HAP-1 (cell line): ENCODE results near the gene CRYBA2.

Experiments
- DNase-seq, 2 experiments: peaks; one replicate each; pipeline ENCODE4 v3.0.0-alpha.2; 2016 to 2020; ENCODE audit warnings: low spot score in 2 of 2
- H3K27me3 ChIP-seq: fragments of 250-450 bp; sonication (Bioruptor Pico); 2 replicates; pipeline ENCODE4 v1.5.1; 2020; ENCODE audit warnings: low read depth, mild to moderate bottlenecking, moderate library complexity
- H3K36me3 ChIP-seq: fragments of 250-450 bp; sonication (Bioruptor Pico); replicated peaks from 2 replicates; pipeline ENCODE4 v1.5.1; 2020; ENCODE audit warnings: mild to moderate bottlenecking
- H3K4me1 ChIP-seq: fragments of 250-450 bp; sonication (Bioruptor Pico); 2 replicates; pipeline ENCODE4 v1.5.1; 2020; ENCODE audit warnings: mild to moderate bottlenecking
- H3K4me3 ChIP-seq: fragments of 250-450 bp; sonication (Bioruptor Pico); 2 replicates; pipeline ENCODE4 v1.5.1; 2020; ENCODE audit warnings: mild to moderate bottlenecking, moderate library complexity
- H3K9me3 ChIP-seq: fragments of 250-450 bp; sonication (Bioruptor Pico); 2 replicates; pipeline ENCODE4 v1.5.1; 2020; ENCODE audit warnings: mild to moderate bottlenecking, moderate library complexity
- in situ Hi-C: fragments of 300-500 bp; cut with MboI; formaldehyde crosslinking; loops from 3 replicates; pipeline ENCODE4 v1.14.3; 2020; ENCODE audit warnings: low sequenced_read_pairs, inconsistent platforms, mixed read lengths

Gene CRYBA2

DNA sequence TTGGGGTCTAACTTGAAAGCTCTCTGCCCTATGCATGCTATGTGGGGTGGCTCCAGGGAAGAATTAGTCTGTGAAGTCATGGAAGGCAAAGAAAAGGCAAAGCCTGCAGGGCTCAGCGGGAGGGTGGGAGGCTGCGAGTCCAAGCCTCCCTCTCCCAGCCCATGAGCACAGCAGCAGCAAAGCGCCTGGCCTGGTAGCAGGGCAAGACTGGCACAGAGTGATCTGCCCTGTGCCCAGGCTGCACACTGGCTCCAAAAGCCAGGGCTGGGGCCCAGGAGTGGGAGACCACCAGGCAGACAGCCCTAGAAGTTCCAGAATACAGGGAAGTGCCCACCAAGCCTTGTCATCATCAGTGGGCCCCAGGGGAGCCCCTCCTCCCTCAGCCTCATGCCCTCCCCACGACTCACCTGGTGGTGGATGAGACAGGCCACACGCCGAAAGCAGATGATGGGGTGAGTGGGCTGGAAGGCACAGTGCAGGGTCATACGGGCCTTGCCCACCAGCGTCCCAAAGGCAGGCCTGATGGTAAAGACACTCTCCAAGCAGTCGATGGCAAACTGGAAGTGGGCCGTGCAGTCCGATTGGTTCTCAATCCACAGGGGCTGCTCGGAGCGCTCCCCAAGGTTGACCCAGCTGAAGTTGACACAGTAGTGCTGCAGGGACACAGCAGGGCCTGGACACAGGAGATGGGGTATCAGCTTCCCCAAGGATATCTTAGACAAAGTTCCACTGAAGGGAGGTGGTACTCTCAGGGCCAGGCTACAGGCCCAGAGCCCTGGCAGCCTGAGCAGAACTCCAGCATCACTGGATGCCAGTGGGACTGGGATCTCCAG is 36.0 kb upstream of the CRYBA2 start:
- no peak for DNase-seq
- Histone ChIP-seq H3K36me3 (no peaks in the 10 kb centered on the region), H3K4me1 (no peaks in the 10 kb centered on the region), H3K9me3 (no peaks in the 10 kb centered on the region), H3K4me3 (no peak overlapping the region), H3K27me3 (peaks cover 11% of the 10 kb centered on the region; the same call in 1 of the 2 replicates)
- in situ Hi-C loops, result loop anchor here (5.0 kb wide), 1 partner anchor 123 kb away; no protein-coding TSS in a partner anchor

DNA sequence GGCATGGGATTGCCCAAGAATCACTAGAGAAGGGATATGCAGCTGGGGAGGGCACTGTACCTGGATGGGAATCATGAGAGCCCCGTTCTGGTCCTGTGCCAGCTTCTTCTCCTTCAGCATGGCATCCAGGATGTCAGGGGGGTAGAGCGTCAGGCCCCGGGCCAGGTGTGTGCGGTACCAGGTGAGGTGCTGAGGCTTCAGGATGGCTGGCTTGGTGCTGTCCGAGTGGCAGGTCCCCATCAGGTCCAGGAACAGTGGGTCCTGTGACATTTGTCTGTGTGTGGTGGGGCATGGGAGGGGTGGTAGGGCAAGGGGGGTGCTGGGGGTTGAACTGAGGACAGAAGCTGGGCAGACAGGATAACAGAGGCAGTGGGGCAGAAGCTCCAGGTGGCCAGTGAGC is 34.9 kb upstream of the CRYBA2 start:
- Histone ChIP-seq H3K27me3 (peaks cover 8% of the 10 kb centered on the region; the same call in 1 of the 2 replicates), H3K4me1 (no peaks in the 10 kb centered on the region), H3K4me3 (no peak overlapping the region), H3K36me3 (no peaks in the 10 kb centered on the region), H3K9me3 (no peaks in the 10 kb centered on the region)
- no peak for DNase-seq
- in situ Hi-C loops, result loop anchor here (5.0 kb wide), 1 partner anchor 124 kb away; no protein-coding TSS in a partner anchor

DNA sequence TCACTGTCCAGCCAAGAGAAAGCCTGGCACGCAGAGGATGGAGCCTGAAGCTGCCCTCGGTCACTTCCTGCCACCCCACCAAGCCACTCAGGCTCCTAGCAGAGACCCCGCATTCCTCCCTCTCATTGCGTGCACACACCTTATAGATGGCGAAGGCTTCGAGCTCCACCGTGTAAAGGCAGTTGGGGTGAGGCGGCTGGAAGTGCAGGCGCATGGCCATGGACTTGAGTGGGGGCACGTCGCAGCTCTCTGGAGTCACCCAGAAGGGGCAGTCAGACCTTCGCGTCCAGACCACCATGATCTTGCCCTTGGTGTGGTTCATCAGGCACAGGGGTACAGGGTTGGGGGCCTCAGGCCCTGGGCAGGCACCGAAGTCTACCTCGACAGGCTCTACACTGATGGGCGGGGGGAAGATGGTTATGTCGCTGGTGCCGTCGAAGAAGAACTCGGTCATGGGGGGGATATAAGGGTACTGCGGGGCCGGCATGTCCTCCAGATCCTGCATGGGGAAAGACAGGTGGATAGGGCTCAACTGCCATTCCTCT is 34.4 kb upstream of the CRYBA2 start:
- in situ Hi-C loops, result loop anchor here (5.0 kb wide), 1 partner anchor 125 kb away; no protein-coding TSS in a partner anchor
- peaks cover 6% of the 10 kb centered on the region; the same call in 1 of the 2 replicates for H3K27me3 ChIP-seq
- no peak for DNase-seq
- no peaks in the 10 kb centered on the region for H3K36me3 ChIP-seq
- H3K9me3 ChIP-seq, result no peaks in the 10 kb centered on the region
- H3K4me3 ChIP-seq, result no peak overlapping the region
- H3K4me1 ChIP-seq, result no peaks in the 10 kb centered on the region

DNA sequence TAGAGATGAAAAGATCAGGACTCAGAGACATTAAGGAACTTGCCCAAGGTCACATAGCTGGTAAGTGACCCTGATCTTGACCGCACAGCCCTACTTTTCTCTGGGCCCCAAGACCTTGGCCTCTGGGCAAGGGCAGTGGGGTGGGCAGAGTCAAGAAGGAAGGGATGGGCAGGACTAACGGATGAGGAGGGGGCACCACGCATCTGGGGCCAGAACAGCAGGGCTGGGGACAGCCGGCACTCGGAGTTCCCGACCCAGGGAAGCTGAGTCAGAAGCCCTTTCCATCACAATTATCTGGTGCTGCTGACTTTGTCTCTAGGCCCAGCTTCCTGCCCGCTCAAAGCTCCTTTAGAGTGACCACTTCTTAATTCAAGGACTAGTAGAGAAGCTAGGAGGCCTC is 33.7 kb upstream of the CRYBA2 start:
- Histone ChIP-seq H3K4me3 (no peak overlapping the region), H3K4me1 (no peaks in the 10 kb centered on the region), H3K36me3 (no peaks in the 10 kb centered on the region), H3K9me3 (no peaks in the 10 kb centered on the region), H3K27me3 (no peaks in the 10 kb centered on the region)
- no peak for DNase-seq
- in situ Hi-C loops, result loop anchor here (5.0 kb wide), 1 partner anchor 125 kb away; no protein-coding TSS in a partner anchor

DNA sequence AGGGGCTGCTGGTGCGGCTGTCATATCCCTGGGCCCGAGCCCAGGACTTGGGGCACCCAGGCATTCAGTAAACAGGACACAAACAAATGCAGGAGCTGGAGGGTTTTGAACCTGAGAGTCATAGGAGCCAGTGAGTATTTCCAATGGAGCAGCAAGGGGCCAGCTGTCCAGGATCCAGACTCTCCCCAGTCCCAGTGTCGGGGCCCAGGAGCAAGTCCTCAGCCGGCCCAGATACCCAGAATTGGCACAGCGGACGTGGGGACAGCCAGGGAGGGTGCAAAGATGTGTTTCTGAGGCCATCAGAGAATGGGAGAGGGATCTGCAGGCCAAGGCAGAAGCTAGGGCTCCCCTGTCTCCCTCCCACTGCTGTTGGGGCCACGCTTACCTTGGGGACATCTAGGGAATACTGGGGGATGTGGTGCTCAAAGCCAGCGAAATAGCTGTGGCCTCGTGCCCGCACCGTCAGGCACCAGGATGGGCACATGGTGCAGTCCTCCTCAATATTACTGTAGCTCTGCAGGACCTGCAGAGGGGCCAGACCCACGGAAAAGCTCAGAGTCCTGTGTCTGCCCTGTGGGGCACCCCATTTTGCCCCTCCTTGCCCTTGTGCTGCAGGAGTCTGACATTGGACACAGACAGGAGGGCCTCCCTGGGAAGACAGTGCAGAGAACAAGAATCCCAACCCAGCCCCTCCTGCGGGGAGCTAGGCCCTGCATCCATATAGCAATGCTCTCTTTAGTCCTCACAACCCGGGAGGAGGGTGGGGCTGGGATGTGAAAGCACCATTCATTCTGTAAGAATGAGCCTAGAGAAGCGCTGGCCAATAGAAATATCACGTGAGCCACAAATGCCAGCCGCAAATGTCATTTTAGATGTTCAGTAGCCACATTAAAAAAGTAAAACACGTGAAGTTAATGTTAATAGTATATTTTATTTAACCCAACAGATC is 32.7 kb upstream of the CRYBA2 start:
- DNase-seq, result no peak
- Histone ChIP-seq H3K9me3 (no peaks in the 10 kb centered on the region), H3K4me3 (no peak overlapping the region), H3K4me1 (no peaks in the 10 kb centered on the region), H3K27me3 (no peaks in the 10 kb centered on the region), H3K36me3 (no peaks in the 10 kb centered on the region)
- in situ Hi-C loops, result loop anchor here (5.0 kb wide), 1 partner anchor 126 kb away; no protein-coding TSS in a partner anchor

DNA sequence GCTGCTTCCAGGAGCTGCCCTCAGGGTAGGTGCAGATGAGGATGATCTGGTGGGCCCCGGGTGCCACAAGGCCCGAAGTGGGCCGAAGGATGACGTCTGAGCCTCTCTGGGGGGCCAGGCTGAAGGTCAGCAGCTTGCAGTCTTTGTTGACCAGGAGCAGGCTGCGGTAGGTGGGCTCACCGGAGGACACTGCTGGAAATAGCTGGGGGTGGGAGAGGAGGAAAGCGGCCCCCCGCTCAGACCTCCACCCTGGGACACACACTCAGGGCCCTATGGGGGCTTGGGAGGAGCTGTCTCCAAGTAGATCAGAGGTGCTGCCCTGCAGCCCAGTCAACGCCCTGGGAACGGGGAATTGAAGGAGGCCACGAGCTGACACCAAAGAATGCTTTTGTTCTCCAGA is 30.8 kb upstream of the CRYBA2 start:
- in situ Hi-C loops, result no loop called here
- peaks cover 3% of the 10 kb centered on the region; the same call in 1 of the 2 replicates for H3K27me3 ChIP-seq
- DNase-seq, result no peak

DNA sequence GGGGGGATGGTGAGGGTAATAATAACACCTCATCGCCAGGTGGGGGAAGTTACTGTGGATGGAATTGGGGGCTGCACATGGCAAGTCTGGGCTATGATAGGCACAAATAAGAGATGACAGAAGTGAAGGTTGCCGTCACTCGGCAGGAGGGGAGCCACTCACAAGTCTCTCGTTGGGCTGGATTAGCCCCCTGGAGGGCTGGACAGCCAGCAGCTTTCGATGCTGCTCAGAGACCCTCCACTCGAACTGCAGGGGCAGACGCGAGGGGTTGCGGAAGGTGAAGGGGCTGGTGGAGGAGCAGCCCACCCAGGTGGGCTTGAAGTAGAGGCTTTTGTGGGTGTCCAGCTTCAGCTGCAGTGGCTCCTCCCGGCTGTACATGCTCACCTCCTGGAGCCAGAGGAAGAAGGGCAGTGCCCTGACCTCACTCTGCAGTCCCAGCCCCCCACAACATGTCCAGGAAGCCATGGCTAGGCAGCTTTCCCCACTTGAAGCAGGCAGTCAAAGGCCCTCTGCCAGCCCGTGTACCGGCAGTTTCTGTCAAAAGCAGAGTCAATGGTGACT is 29.9 kb upstream of the CRYBA2 start:
- in situ Hi-C loops, result no loop called here
- Histone ChIP-seq H3K4me1 (no peaks in the 10 kb centered on the region), H3K27me3 (peaks cover 3% of the 10 kb centered on the region; the same call in 1 of the 2 replicates), H3K4me3 (no peak overlapping the region), H3K36me3 (no peaks in the 10 kb centered on the region), H3K9me3 (no peaks in the 10 kb centered on the region)
- no peak for DNase-seq

More for the DNA sequence above, 30.8 kb upstream of the CRYBA2 start:
- no peak overlapping the region for H3K4me3 ChIP-seq
- H3K4me1 ChIP-seq, result no peaks in the 10 kb centered on the region
- no peaks in the 10 kb centered on the region for H3K36me3 ChIP-seq
- no peaks in the 10 kb centered on the region for H3K9me3 ChIP-seq

DNA sequence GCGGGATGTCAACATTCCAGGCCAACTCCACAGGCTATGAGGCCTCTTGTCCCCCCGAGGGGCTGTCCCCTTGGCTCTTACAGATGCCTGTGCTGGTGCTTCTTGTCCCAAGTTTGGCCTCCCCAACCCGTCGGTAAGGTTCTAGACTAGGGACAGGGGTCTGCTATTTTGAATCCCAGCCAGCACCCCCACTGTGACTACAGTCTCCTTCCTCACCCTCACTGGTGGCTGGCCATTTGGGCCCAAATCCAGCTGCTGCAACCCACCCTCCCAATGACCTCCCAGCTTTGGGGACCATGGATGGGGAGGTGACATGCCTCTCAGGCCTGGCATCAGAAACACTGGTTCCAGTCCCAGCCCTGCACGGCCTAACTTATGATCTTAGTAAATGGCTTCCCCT is 29.4 kb upstream of the CRYBA2 start:
- Histone ChIP-seq H3K9me3 (no peaks in the 10 kb centered on the region), H3K27me3 (peaks cover 3% of the 10 kb centered on the region; the same call in 1 of the 2 replicates), H3K4me1 (no peaks in the 10 kb centered on the region), H3K4me3 (no peak overlapping the region), H3K36me3 (no peaks in the 10 kb centered on the region)
- in situ Hi-C loops, result no loop called here
- DNase-seq, result no peak

DNA sequence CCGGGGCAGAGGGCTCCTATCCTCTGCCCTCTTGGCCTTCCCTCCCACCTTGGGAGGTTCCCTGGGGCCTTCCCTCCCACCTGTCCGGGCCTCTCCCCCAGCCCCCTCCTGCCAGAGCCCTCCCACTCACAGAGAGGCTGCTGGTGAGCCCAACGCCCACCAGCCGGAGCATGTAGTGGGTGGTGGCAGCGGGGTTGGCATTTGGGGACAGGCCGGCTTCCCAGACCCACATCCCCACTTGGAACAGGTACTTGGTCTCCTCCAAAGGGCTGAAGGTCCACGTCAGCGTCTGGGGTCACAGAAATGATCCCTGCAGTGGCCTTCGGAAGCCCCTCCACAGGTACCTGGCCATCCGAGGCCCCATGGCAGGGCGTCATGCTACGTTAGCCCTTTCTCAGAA is 28.8 kb upstream of the CRYBA2 start:
- Histone ChIP-seq H3K4me1 (no peaks in the 10 kb centered on the region), H3K27me3 (peaks cover 3% of the 10 kb centered on the region; the same call in 1 of the 2 replicates), H3K4me3 (no peak overlapping the region), H3K36me3 (no peaks in the 10 kb centered on the region), H3K9me3 (no peaks in the 10 kb centered on the region)
- no peak for DNase-seq
- in situ Hi-C loops, result no loop called here

DNA sequence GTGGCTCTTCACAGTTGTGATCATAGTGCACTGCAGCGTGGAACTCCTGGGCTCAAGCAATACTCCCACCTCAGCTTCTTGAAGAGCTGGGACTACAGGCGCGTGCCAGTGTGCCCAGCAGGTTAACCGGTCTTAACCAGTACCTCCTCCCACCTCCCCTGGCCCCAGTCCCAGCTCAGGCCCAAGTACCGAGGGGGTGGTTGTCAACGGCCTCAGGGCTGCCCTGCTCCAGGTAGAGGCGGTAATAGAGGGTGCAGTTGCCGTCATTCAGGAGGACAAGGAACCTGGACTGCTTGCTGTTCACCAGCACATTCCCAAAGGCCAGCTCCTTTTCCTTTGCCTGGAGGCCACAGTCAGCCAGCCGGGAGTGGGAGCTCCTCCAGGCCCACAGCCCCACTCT is 28.4 kb upstream of the CRYBA2 start:
- Histone ChIP-seq H3K36me3 (no peaks in the 10 kb centered on the region), H3K4me3 (no peak overlapping the region), H3K4me1 (no peaks in the 10 kb centered on the region), H3K9me3 (no peaks in the 10 kb centered on the region), H3K27me3 (peaks cover 3% of the 10 kb centered on the region; the same call in 1 of the 2 replicates)
- no peak for DNase-seq
- in situ Hi-C loops, result no loop called here

DNA sequence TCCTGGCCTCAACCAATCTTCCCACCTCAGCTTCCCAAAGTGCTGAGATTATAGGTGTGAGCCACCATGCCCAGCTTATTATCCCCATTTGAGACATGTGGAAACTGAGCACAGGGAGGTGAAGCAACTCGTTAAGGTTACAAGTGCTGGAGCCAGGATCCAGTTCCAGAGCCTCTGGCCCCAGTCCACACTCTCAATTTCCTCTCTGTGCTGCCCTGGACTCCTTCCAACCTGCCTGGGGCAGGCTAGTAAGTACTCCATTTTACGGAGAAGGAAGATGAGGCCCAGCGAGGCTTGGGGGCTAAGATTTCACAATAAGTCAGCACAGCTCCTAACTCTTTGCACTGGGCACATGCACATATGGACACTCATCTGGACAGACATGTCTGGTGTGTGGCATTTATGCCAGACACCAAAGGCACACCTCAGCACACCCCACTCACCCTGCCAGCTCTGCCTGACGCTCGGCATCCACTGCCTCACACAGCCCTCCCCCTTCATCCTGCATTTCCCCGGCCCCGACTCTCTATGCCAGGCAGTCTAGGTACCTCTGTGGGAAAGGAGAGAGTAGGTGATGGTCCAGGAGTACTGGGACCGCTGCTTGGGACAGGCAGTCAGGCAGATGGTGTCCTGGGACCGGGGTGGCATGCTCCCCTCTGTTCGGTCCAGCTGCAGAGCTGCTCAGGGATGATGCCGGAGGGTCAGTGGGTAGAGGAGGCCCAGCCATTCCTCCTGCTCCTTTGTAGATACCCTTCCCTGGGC is 27.6 kb upstream of the CRYBA2 start:
- H3K4me1 ChIP-seq, result no peaks in the 10 kb centered on the region
- H3K4me3 ChIP-seq, result no peak overlapping the region
- no peaks in the 10 kb centered on the region for H3K9me3 ChIP-seq
- no peaks in the 10 kb centered on the region for H3K36me3 ChIP-seq
- DNase-seq, result no peak
- peaks cover 3% of the 10 kb centered on the region; the same call in 1 of the 2 replicates for H3K27me3 ChIP-seq
- in situ Hi-C loops, result no loop called here

DNA sequence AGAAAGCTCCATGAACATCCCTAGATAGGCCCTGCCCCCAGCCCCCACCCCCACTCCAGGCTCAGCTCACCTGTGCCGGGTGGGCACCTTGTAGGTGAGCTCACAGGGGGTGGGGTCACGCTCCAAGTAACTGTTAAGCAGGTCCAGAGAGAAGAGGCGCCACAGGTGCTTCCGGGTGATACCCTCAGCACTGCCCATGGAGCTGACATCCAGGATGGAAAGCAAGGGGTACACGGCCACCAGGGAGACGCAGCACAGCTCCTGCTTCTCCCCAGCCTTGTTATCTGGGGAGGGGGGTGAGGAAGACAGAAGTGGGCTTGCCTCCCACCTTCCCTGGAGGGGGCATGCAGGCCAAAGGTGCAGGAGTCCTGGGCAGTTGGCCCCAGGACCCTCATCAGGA is 26.2 kb upstream of the CRYBA2 start:
- in situ Hi-C loops, result no loop called here
- H3K27me3 ChIP-seq, result peaks cover 3% of the 10 kb centered on the region; the same call in 1 of the 2 replicates
- H3K4me1 ChIP-seq, result no peaks in the 10 kb centered on the region
- no peaks in the 10 kb centered on the region for H3K9me3 ChIP-seq
- DNase-seq, result no peak
- no peaks in the 10 kb centered on the region for H3K36me3 ChIP-seq
- H3K4me3 ChIP-seq, result no peak overlapping the region
